LNCaP clone FGC (cell line): ENCODE results near the gene RPLP2.

Experiments
- DNase-seq: peaks from one replicate; pipeline ENCODE4 v3.0.0-alpha.2; 2011; ENCODE audit warnings: low read depth
- H3K4me3 ChIP-seq: 2 replicates; pipeline ENCODE4 v1.5.1; 2011; ENCODE audit warnings: mild to moderate bottlenecking, low read depth, low read length, control low read depth
- TF ChIP-seq, protein P1 (sequence below): IDR thresholded peaks from 2 replicates; pipeline ENCODE4 v1.5.1; 2012; ENCODE audit warnings: mild to moderate bottlenecking; ENCODE audit not compliant: control insufficient read depth, insufficient read depth; ENCODE audit errors: extremely low read depth

RPLP2 gene

DNA sequence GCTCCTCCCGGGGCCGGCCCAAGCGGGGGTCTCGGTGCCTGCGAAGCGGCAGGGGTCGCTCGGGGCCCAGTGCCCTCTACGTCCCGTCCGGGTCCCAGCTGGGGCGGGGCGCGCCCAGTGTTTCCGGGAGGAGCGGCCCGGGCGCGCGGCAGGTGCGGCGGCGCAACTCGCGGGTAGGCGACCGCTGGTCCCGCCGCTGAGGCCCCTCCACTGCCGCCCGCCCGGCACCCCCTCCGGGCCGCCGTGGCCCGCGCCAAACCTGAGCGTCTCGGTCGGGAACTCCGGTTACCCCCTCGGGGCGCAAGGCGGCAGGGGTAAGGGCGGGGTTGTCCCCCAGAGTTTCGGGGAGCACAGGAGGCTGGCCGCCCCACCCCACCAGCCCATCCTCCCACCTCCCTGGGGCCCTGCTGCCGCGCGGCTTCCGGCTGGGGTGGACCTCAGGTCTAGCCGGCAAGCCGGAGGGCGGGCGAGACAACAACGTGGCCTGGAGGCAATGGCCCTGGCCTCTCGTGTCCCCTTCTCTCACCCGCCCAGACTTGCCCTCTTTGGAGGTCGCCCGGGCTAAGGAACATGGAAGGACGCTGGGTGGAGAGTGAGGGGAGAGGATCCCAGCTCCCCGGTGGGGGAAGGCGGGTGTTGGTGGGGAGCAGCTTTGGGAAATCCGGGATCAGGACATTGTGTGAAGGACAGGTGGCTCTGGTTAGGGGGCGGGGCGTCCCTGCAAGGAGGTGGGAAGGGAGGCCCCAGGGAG is 17.6 kb downstream of the RPLP2 start:
- H3K4me3 ChIP-seq: peak overlapping the region; percentile 61
- DNase-seq: no peak
- TF ChIP-seq, protein P1, sequence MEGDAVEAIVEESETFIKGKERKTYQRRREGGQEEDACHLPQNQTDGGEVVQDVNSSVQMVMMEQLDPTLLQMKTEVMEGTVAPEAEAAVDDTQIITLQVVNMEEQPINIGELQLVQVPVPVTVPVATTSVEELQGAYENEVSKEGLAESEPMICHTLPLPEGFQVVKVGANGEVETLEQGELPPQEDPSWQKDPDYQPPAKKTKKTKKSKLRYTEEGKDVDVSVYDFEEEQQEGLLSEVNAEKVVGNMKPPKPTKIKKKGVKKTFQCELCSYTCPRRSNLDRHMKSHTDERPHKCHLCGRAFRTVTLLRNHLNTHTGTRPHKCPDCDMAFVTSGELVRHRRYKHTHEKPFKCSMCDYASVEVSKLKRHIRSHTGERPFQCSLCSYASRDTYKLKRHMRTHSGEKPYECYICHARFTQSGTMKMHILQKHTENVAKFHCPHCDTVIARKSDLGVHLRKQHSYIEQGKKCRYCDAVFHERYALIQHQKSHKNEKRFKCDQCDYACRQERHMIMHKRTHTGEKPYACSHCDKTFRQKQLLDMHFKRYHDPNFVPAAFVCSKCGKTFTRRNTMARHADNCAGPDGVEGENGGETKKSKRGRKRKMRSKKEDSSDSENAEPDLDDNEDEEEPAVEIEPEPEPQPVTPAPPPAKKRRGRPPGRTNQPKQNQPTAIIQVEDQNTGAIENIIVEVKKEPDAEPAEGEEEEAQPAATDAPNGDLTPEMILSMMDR: no peak

GRCh38 chr11:827897-828192 is 18.1 kb downstream of the RPLP2 start, which contains the start of gene CRACR2B:
Gene CRACR2B, plus strand, starts transcription at chr11:827919. Its CDS starts 689 bp downstream, at chr11:828608.
- TF ChIP-seq, protein P1: no peak
- DNase-seq: no peak
- H3K4me3 ChIP-seq: peak within 1 kb of the TSS; percentile 61

DNA sequence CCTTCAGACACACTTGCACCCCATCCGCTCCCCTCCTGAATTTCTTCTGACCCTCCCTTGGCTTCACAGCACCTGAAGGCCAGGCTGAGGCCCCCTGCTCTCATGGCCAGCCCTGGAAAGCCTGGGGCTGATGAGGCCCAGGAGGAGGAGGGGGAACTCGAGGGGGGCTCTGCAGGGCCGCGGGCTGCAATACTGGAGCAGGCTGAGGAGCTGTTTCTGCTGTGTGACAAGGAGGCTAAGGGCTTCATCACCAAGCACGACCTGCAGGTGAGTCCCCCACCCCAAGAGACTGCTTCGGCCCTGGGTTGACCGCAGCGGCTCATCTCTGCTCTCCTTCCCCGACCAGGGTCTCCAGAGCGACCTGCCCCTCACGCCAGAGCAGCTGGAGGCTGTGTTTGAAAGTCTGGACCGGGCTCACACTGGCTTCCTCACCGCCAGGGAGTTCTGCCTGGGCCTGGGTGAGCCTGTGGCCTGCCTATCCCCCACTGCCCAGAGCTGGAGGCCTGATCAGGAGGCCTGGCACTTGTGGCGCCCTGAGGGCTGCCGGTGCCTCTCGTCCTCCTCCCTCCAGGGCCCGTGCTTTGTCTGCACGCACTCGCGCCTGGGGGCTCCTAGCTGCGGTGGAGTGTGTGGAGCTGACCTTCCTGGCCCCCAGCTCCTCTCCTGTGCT is 18.9 kb downstream of the RPLP2 start:
- TF ChIP-seq, protein P1: no peak
- H3K4me3 ChIP-seq: no peak overlapping the region
- no peak for DNase-seq

DNA sequence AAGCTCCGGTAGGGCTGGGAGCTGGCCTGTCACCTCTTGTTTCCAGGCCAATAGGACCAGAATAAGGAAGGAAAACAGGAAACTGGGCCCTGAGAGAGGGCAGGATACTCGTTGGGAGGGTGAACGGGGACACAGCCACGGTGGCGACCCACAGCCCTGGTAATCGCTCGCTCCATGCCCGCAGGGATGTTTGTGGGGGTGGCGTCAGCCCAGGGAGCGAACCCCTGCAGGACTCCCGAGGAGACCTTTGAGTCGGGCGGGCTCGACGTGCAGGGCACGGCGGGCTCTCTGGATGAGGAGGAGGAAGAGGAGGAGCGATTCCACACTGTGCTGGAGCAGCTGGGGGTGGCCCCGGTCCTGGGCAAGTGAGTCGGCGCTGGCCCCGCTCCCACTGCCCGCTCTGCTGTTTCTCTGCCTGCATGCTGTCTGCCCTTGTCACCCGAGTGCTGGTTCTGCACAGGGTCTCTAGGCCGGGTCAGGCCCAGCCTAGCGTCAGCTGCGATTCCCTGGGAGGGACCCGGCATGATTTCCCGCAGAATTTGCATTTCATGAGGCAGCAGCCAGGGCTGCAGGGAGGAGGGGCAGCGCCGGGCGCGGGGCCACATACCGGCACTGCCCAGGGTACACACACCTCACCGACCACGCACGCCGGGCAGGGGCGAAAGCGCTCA is 19.5 kb downstream of the RPLP2 start:
- no peak for DNase-seq
- no peak overlapping the region for H3K4me3 ChIP-seq
- TF ChIP-seq, protein P1: no peak

DNA sequence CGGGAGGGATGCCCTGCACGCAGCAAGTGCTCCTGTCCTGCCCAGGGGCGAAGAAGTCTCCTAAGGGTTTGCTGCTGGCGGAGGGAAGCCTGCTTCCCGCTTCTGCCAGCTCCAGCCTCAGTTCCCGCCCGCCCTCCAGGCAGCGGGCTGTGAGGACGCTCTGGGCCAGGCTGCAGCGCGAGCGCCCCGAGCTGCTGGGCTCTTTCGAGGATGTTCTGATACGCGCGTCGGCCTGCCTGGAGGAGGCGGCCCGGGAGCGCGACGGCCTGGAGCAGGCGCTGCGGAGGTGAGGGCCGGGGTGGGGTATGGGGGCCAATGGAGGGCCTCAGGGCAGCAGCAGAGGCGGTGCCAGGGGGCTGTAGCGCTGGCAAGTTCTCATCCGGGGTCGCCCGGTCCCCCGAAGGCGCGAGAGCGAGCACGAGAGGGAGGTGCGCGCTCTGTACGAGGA is 20.1 kb downstream of the RPLP2 start:
- no peak overlapping the region for H3K4me3 ChIP-seq
- TF ChIP-seq, protein P1: no peak
- no peak for DNase-seq

- TF ChIP-seq, protein P1: no peak
- no peak overlapping the region for H3K4me3 ChIP-seq
- no peak for DNase-seq
Measured at GRCh38 chr11:830295-831117, 20.7 kb downstream of the RPLP2 start.
